HUES64 (cell line): ENCODE results near the gene ATP10D.
"Not testable (repeated sequence)": the region's sequence is repeated elsewhere in the genome, so short reads cannot be mapped to it uniquely, and the experiment has no call there.

ENCODE experiments used
- H3K27ac ChIP-seq: 2 replicates; pipeline ENCODE4 v1.7.0; 2013; ENCODE audit warnings: low read depth, low read length, inconsistent platforms
- H3K27me3 ChIP-seq: 2 replicates; pipeline ENCODE4 v1.6.1; 2013; ENCODE audit warnings: mild to moderate bottlenecking, low read length; ENCODE audit not compliant: insufficient read depth
- H3K36me3 ChIP-seq: 2 replicates; pipeline ENCODE4 v1.6.1; 2013; ENCODE audit warnings: mild to moderate bottlenecking, low read length; ENCODE audit not compliant: insufficient read depth
- H3K4me1 ChIP-seq: 2 replicates; pipeline ENCODE4 v1.6.1; 2013; ENCODE audit warnings: mild to moderate bottlenecking, low read length, moderate library complexity; ENCODE audit not compliant: insufficient read depth
- H3K4me3 ChIP-seq: 2 replicates; pipeline ENCODE4 v1.5.1; 2013; ENCODE audit warnings: mild to moderate bottlenecking, low read length, moderate library complexity
- H3K9ac ChIP-seq: 2 replicates; pipeline ENCODE4 v1.6.1; 2013; ENCODE audit warnings: mild to moderate bottlenecking, low read depth, low read length
- H3K9me3 ChIP-seq: 2 replicates; pipeline ENCODE4 v1.6.1; 2013; ENCODE audit warnings: low read depth, low read length; ENCODE audit not compliant: insufficient read depth
- WGBS: fragments of 150-250, 120-280 bp; methylation state at CpG from one replicate; pipeline ENCODE4 v1.1.7; 2013; ENCODE audit warnings: missing lambda C conversion rate; 5-methylcytosine and 5-hydroxymethylcytosine counted together

The ATP10D gene

GRCh38 chr4:47535567-47536147 lies 50.6 kb downstream of the ATP10D start:
- 100% methylated on average over 3 of the region's 5 CpGs for WGBS
- H3K27me3 ChIP-seq = no peaks in the 10 kb centered on the region
- H3K27ac ChIP-seq = no peak overlapping the region
- H3K4me1 ChIP-seq = peaks cover 12% of the 10 kb centered on the region; the same call in 1 of the 2 replicates
- H3K4me3 ChIP-seq = no peak overlapping the region
- no peak overlapping the region for H3K9ac ChIP-seq
- no peaks in the 10 kb centered on the region for H3K9me3 ChIP-seq
- no peaks in the 10 kb centered on the region for H3K36me3 ChIP-seq

- Histone ChIP-seq H3K9me3 (no peaks in the 10 kb centered on the region), H3K4me1 (no peaks in the 10 kb centered on the region), H3K36me3 (no peaks in the 10 kb centered on the region), H3K27ac (no peak overlapping the region), H3K4me3 (no peak overlapping the region), H3K27me3 (no peaks in the 10 kb centered on the region), H3K9ac (no peak overlapping the region)
- 0% methylated on average over 1 of the region's 1 CpG for WGBS
Measured at GRCh38 chr4:47536966-47537365, 51.9 kb downstream of the ATP10D start.

DNA sequence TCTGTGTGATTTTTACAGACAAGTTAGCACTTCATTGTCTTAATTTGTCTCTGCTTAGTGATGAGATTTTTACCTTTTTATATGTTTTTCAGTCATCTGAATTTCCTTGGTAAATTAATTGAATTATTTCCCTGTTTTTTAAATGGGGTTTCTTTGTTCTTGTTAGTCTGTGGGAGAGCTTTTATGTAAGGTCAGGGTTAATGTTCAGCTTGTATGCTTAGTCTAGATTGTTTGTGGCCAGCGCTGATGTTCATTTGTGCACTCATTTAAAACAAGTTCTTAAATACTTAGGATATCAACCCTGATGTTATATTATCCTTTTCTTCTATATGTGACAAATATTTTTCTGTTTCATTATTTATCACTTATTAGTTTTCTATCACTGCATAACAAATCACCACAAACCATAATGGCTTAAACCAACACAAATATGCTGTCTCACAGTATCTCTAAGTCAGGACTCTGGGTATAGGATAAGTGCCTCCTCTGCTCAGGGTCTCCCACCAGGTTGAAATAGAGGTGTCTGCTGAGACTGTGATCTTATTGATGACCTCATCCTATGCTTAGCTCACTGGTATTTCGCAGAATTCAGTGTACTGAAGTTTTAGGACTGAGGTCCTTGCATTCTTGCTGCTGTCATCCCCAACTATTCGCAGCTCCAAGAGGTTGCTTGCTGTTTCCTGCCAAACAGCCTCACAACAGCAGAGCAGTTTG lies 53.2 kb downstream of the ATP10D start:
- Histone ChIP-seq H3K9me3 (no peaks in the 10 kb centered on the region), H3K27ac (no peak overlapping the region), H3K36me3 (no peaks in the 10 kb centered on the region), H3K4me1 (no peaks in the 10 kb centered on the region), H3K4me3 (no peak overlapping the region), H3K27me3 (no peaks in the 10 kb centered on the region), H3K9ac (no peak overlapping the region)
- 87% methylated on average over 2 of the region's 3 CpGs for WGBS

GRCh38 chr4:47538825-47539154 lies 53.7 kb downstream of the ATP10D start:
- no peak overlapping the region for H3K9ac ChIP-seq
- no peaks in the 10 kb centered on the region for H3K36me3 ChIP-seq
- 86% methylated on average over 2 of the region's 2 CpGs for WGBS

GRCh38 chr4:47542640-47543039 lies 57.6 kb downstream of the ATP10D start:
- not testable (repeated sequence) for H3K4me3 ChIP-seq, H3K27me3 ChIP-seq, H3K4me1 ChIP-seq, H3K9ac ChIP-seq, H3K27ac ChIP-seq, H3K36me3 ChIP-seq, H3K9me3 ChIP-seq
- 93% methylated on average over 3 of the region's 5 CpGs for WGBS

More at GRCh38 chr4:47538825-47539154, 53.7 kb downstream of the ATP10D start:
- Histone ChIP-seq H3K27ac (no peak overlapping the region), H3K9me3 (no peaks in the 10 kb centered on the region), H3K4me3 (no peak overlapping the region), H3K27me3 (no peaks in the 10 kb centered on the region), H3K4me1 (no peaks in the 10 kb centered on the region)

DNA sequence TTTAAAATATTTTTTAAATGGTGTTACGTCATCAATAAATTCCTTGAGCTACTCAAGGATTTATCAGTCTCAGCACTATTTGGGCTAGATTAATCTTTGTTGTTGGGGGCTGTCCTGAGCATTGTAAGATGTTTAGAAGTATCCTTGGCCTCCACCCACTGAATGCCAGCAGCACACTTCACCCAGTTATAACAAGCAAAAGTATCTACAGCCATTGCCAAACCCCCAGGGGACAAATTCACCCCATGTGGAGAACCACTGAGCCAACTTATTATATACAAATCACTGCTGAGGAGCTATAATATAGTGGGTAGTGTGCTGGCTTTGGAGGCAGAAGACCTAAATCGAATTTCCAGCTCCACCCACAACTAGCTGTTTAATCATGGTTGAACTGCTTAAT lies 58.3 kb downstream of the ATP10D start:
- no peaks in the 10 kb centered on the region for H3K36me3 ChIP-seq
- no peak overlapping the region for H3K27ac ChIP-seq
- H3K9me3 ChIP-seq = no peaks in the 10 kb centered on the region

DNA sequence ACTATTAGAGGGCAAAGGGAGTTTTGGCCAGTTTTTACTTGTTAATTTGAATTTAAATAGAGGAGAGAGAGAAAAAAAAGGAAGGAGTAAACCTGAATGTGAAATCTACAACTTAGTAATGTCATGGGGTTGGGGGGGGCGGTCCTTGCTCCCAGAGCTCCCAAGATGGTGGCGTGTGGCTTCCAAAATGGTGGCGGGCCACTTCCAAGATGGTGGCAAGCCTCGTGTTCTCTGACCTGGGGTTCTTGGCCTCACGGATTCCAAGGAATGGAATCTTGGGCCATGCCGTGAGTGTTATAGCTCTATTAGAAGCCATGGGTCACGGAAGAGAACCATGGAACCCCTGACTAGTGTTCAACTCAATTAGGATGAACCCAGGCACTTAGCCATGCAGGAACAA lies 65.3 kb downstream of the ATP10D start:
- not testable (repeated sequence) for H3K9ac ChIP-seq, H3K4me3 ChIP-seq, H3K9me3 ChIP-seq, H3K27ac ChIP-seq, H3K4me1 ChIP-seq, H3K36me3 ChIP-seq, H3K27me3 ChIP-seq
- WGBS = 96% methylated on average over 7 of the region's 7 CpGs

More for the DNA sequence above, 58.3 kb downstream of the ATP10D start:
- no CpG with 5 or more reads among the region's 2 CpGs for WGBS
- no peaks in the 10 kb centered on the region for H3K4me1 ChIP-seq
- no peak overlapping the region for H3K4me3 ChIP-seq
- no peak overlapping the region for H3K9ac ChIP-seq
- no peaks in the 10 kb centered on the region for H3K27me3 ChIP-seq

DNA sequence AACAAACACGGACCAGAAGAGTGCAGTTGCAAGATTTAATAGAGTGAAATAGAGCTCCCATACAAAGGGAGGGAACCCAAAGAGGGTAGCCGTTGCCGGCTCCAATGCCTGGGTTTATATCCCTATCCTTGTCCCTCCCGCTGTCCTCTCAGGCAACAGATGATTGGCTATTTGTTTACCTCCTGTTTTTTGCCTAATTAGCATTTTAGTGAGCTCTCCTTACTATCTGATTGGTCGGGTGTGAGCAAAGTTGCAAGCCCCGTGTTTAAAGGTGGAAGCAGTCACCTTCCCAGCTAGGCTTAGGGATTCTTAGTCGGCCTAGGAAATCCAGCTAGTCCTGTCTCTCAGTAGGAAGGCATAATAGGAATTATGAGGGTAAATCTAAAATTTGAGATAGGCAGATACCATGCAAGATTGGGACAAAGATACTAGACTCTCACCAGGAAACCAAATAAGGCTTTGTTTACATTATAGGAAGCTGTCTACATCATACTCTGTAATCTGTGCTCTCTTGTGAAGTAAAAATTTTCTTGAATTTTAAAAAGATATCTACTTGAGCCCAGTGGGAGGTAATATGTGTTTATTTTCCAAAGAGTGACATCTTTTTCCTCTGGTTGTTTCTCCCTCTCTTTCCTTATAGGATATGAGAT lies 65.9 kb downstream of the ATP10D start:
- no peak overlapping the region for H3K9ac ChIP-seq
- 93% methylated on average over 7 of the region's 7 CpGs for WGBS

GRCh38 chr4:47551682-47552081 lies 66.6 kb downstream of the ATP10D start:
- no peak overlapping the region for H3K27ac ChIP-seq

More for the DNA sequence above, 65.9 kb downstream of the ATP10D start:
- no peaks in the 10 kb centered on the region for H3K9me3 ChIP-seq
- no peaks in the 10 kb centered on the region for H3K4me1 ChIP-seq
- no peak overlapping the region for H3K4me3 ChIP-seq
- H3K27ac ChIP-seq = no peak overlapping the region
- H3K27me3 ChIP-seq = no peaks in the 10 kb centered on the region
- H3K36me3 ChIP-seq = no peaks in the 10 kb centered on the region

DNA sequence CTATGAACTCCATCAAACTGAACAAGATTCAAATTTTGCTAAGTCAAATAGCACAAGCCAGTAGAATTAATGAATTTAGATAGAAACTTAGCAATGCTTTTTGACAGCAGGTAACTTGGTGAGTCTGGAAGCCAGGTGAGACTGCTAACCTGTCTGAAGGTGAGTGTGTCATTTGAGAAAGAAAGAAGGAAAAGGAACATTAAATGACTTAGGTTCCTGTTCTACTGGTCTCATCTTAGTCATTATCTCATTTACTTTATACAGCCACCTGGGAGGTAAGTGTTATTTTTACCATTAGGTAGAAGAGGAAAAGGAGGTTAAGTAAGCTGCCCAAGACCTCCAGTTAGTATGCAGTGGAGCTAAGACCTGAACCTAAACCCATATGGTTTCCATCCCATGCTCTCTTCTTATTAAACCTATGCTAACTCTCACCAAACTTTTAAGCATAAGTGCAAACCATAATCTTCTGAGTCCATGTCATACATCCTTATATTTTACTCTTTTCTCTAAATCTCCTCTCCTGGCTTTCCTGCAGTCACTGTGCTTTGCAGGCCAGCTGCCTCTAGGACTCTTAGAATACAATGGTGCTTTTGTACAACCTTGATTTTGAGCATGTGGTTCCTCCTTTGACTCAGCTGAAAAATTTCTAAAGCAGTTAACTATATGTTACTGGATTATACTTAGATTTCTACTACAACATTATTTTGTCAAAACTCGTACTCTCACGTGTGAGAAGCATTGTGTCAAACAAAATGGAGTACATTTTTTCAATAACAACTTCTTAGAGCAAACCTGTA lies 68.5 kb downstream of the ATP10D start:
- Histone ChIP-seq H3K9me3 (no peaks in the 10 kb centered on the region), H3K36me3 (no peaks in the 10 kb centered on the region), H3K4me1 (no peaks in the 10 kb centered on the region), H3K27me3 (no peaks in the 10 kb centered on the region), H3K27ac (no peak overlapping the region), H3K9ac (no peak overlapping the region), H3K4me3 (no peak overlapping the region)
- WGBS = 100% methylated on average over 1 of the region's 2 CpGs

More at GRCh38 chr4:47551682-47552081, 66.6 kb downstream of the ATP10D start:
- no peaks in the 10 kb centered on the region for H3K36me3 ChIP-seq
- no peaks in the 10 kb centered on the region for H3K27me3 ChIP-seq
- no peaks in the 10 kb centered on the region for H3K9me3 ChIP-seq
- no peaks in the 10 kb centered on the region for H3K4me1 ChIP-seq
- no peak overlapping the region for H3K4me3 ChIP-seq
- no peak overlapping the region for H3K9ac ChIP-seq

- WGBS = 84% methylated on average over 3 of the region's 3 CpGs
- H3K9ac ChIP-seq, H3K9me3 ChIP-seq, H3K4me3 ChIP-seq, H3K27ac ChIP-seq, H3K36me3 ChIP-seq, H3K27me3 ChIP-seq, H3K4me1 ChIP-seq: not testable (repeated sequence)
Measured at GRCh38 chr4:47555920-47556319, 70.8 kb downstream of the ATP10D start.
